Keratinocyte (primary cell): ENCODE results near the gene MFAP2. TPM values are rescaled to one million over a fixed set of nuclear protein-coding genes. Genes with fewer than 3 reads are reported as not detected.
A peak's percentile ranks its signal among the peaks of the same experiment; 100 is the strongest.

Experiments
- DNase-seq: peaks from one replicate; pipeline ENCODE4 v3.0.0-alpha.2; 2011; ENCODE audit warnings: low read depth, missing footprints, low spot score
- FAIRE-seq: peaks from 2 replicates; lab custom pipeline; 2011; peaks lifted over from hg19 to GRCh38; lab: Jason Lieb, UNC
- H2AFZ ChIP-seq: 2 replicates; pipeline ENCODE4 v1.6.0; 2012; ENCODE audit warnings: low read length, control low read depth, inconsistent platforms; ENCODE audit not compliant: control insufficient read depth
- H3K27ac ChIP-seq: 2 replicates; pipeline ENCODE4 v1.5.1; 2011; ENCODE audit warnings: low read length; ENCODE audit not compliant: control insufficient read depth, insufficient read depth
- H3K27me3 ChIP-seq: 3 replicates; pipeline ENCODE4 v1.6.0; 2011; ENCODE audit warnings: low read length; ENCODE audit not compliant: control insufficient read depth, insufficient read depth; ENCODE audit errors: extremely low read depth
- H3K36me3 ChIP-seq, 2 experiments: 2 replicates in 1 of 2; 3 replicates in 1 of 2; pipeline ENCODE4 v1.5.1; 2011; ENCODE audit warnings: low read length in 2 of 2, mild to moderate bottlenecking in 1 of 2; ENCODE audit not compliant: control insufficient read depth in 2 of 2, insufficient read depth in 2 of 2; ENCODE audit errors: extremely low read depth in 1 of 2
- H3K4me1 ChIP-seq: 3 replicates; pipeline ENCODE4 v1.5.1; 2011; ENCODE audit warnings: low read length; ENCODE audit not compliant: control insufficient read depth, insufficient read depth; ENCODE audit errors: extremely low read depth
- H3K4me2 ChIP-seq: 3 replicates; pipeline ENCODE4 v1.6.0; 2011; ENCODE audit warnings: low read depth, low read length; ENCODE audit not compliant: control insufficient read depth, insufficient read depth; ENCODE audit errors: extremely low read depth
- H3K4me3 ChIP-seq, 3 experiments: fragments of 200-600 bp in 1 of 3; sonication (generic) in 1 of 3; 2 replicates in 2 of 3; 3 replicates in 1 of 3; pipeline ENCODE4 v1.5.1; 2011 to 2016; ENCODE audit warnings: low read length in 3 of 3, mild to moderate bottlenecking in 3 of 3, control low read depth in 2 of 3, inconsistent platforms in 1 of 3, low read depth in 1 of 3, mixed read lengths in 1 of 3, mixed run types in 1 of 3, moderate library complexity in 1 of 3; ENCODE audit not compliant: control insufficient read depth in 2 of 3, insufficient read depth in 2 of 3; ENCODE audit errors: extremely low read depth in 1 of 3
- H3K79me2 ChIP-seq: 2 replicates; pipeline ENCODE4 v1.6.0; 2012; ENCODE audit warnings: low read length; ENCODE audit not compliant: control insufficient read depth, insufficient read depth
- H3K9ac ChIP-seq: 3 replicates; pipeline ENCODE4 v1.6.0; 2011; ENCODE audit warnings: low read length; ENCODE audit not compliant: control insufficient read depth, insufficient read depth; ENCODE audit errors: extremely low read depth
- H3K9me1 ChIP-seq: 3 replicates; pipeline ENCODE4 v1.6.0; 2011; ENCODE audit warnings: low read length; ENCODE audit not compliant: control insufficient read depth, insufficient read depth; ENCODE audit errors: extremely low read depth
- H3K9me3 ChIP-seq: 2 replicates; pipeline ENCODE4 v1.5.1; 2012; ENCODE audit warnings: low read depth, low read length; ENCODE audit not compliant: control insufficient read depth
- H4K20me1 ChIP-seq: 3 replicates; pipeline ENCODE4 v1.6.0; 2011; ENCODE audit warnings: low read length; ENCODE audit not compliant: control insufficient read depth, insufficient read depth; ENCODE audit errors: extremely low read depth
- CTCF ChIP-seq, 3 experiments: IDR thresholded peaks in 1 of 3; conservative IDR thresholded peaks in 1 of 3; optimal IDR thresholded peaks in 1 of 3; 2 replicates in 2 of 3; 3 replicates in 1 of 3; pipeline versions ENCODE3 to v1.5.1; 2011; ENCODE audit warnings: low read length in 3 of 3, mild to moderate bottlenecking in 3 of 3, moderate library complexity in 2 of 3, control low read depth in 1 of 3, inconsistent platforms in 1 of 3; ENCODE audit not compliant: insufficient read depth in 2 of 3; ENCODE audit errors: extremely low read depth in 1 of 3
- EZH2 ChIP-seq: IDR thresholded peaks from one replicate; pipeline ENCODE4 v1.6.1; 2012; ENCODE audit warnings: inconsistent platforms, mild to moderate bottlenecking, low read length, moderate library complexity
- dilution Hi-C: fragments of 300-500 bp; cut with MboI; formaldehyde crosslinking; loops from one replicate; pipeline ENCODE4 v1.7.0; 2020; ENCODE audit warnings: low sequenced_read_pairs; ENCODE audit not compliant: extremely low pct_ligation_motif_present
- polyA plus RNA-seq, 5 experiments: library from polyadenylated mRNA; depleted of rRNA in 3 of 5; stranded (reverse) in 3 of 5; stranded (forward) in 1 of 5; unstranded in 1 of 5; fragments of >200 nt; gene quantifications; 1 replicate in 1 of 5; 2 replicates in 3 of 5; 3 replicates in 1 of 5; pipeline versions ENCODE4 v1.2.1 to v1.2.3, GENCODE V29; 2011 to 2012; ENCODE audit warnings: missing spikeins in 2 of 5, low read depth in 1 of 5, low replicate concordance in 1 of 5

Gene MFAP2
- polyA plus RNA-seq, 1 donor (not counting 4 experiments of a cell fraction or from before 2014, with no cell fraction given): 34.6 TPM

- no peak for DNase-seq
- Histone ChIP-seq H2AFZ (no peak overlapping the region), H3K4me2 (no peak overlapping the region), H3K27ac (no peak overlapping the region), H3K27me3 (no peaks in the 10 kb centered on the region), H3K4me1 (peaks cover 17% of the 10 kb centered on the region), H3K36me3 (peaks cover 19 to 28% of the 10 kb centered on the region in 2 experiments), H3K9ac (no peak overlapping the region), H3K4me3 (no peak overlapping the region), H3K79me2 (no peaks in the 10 kb centered on the region), H4K20me1 (no peaks in the 10 kb centered on the region), H3K9me1 (peaks cover 2% of the 10 kb centered on the region), H3K9me3 (no peaks in the 10 kb centered on the region)
- TF ChIP-seq EZH2 (no peak), CTCF (optimal IDR thresholded peaks at IDR 0.05 in 1 of 3, IDR thresholded peaks at IDR 0.05 in 1 of 3, conservative IDR thresholded peaks at IDR 0.05 in 1 of 3; ENCODE audit: extremely low read depth in 1 of 3, insufficient read depth in 2 of 3, low read length in 3 of 3) (no peak)
- FAIRE-seq: no peak
- dilution Hi-C loops: no loop called here
Measured at GRCh38 chr1:17017435-17017834, 37.0 kb upstream of the MFAP2 start.

- Histone ChIP-seq H2AFZ (no peak overlapping the region), H3K9me1 (peaks cover 2% of the 10 kb centered on the region), H3K27me3 (no peaks in the 10 kb centered on the region), H3K9ac (no peak overlapping the region), H4K20me1 (no peaks in the 10 kb centered on the region), H3K4me1 (peaks cover 23% of the 10 kb centered on the region), H3K9me3 (no peaks in the 10 kb centered on the region), H3K4me2 (no peak overlapping the region), H3K4me3 (no peak overlapping the region), H3K79me2 (no peaks in the 10 kb centered on the region), H3K27ac (no peak overlapping the region), H3K36me3 (peaks cover 11 to 20% of the 10 kb centered on the region in 2 experiments)
- TF ChIP-seq CTCF (optimal IDR thresholded peaks at IDR 0.05 in 1 of 3, IDR thresholded peaks at IDR 0.05 in 1 of 3, conservative IDR thresholded peaks at IDR 0.05 in 1 of 3; ENCODE audit: extremely low read depth in 1 of 3, insufficient read depth in 2 of 3, low read length in 3 of 3): no peak
- no peak for TF ChIP-seq EZH2
- FAIRE-seq: peak; percentile 98
- dilution Hi-C loops: no loop called here
- DNase-seq: no peak
Measured at GRCh38 chr1:17016317-17016661, 35.9 kb upstream of the MFAP2 start.
